Heart right ventricle (tissue), 16 donors: ENCODE data around the gene CELF4. TPM values are rescaled to one million over a fixed set of nuclear protein-coding genes. Genes with fewer than 3 reads are reported as not detected.
A peak's percentile ranks its signal among the peaks of the same experiment; 100 is the strongest.

Experiments
- ATAC-seq, 8 donors: fragments of 200-7000 bp; cut with Tn5 transposase; one replicate each; pipeline ENCODE4 v1.9.1; 2020; ENCODE audit warnings: mild to moderate bottlenecking in 8 of 8, moderate library complexity in 8 of 8, moderate number of reproducible peaks in 1 of 8
- DNase-seq, 2 donors: peaks; one replicate each; pipeline ENCODE4 v3.0.0-alpha.2; 2020
- H3K27ac ChIP-seq, 10 donors: fragments of 200-600 bp; sonication (generic) in 2 of 10; one replicate each; pipeline versions ENCODE4 v1.5.0 to v1.8.0; 2020 to 2022; ENCODE audit warnings: mild to moderate bottlenecking in 3 of 10
- H3K27me3 ChIP-seq, 7 donors: fragments of 200-600 bp; one replicate each; pipeline ENCODE4 v1.8.0; 2021 to 2022; ENCODE audit warnings: mild to moderate bottlenecking in 2 of 7
- H3K36me3 ChIP-seq, 9 donors: fragments of 200-600 bp; sonication (generic) in 1 of 9; one replicate each; pipeline versions ENCODE4 v1.5.0 to v1.8.0; 2020 to 2022; ENCODE audit warnings: mild to moderate bottlenecking in 2 of 9
- H3K4me1 ChIP-seq, 9 donors: fragments of 200-600 bp; sonication (generic) in 1 of 9; one replicate each; pipeline versions ENCODE4 v1.5.0 to v1.8.0; 2020 to 2022; ENCODE audit warnings: mild to moderate bottlenecking in 4 of 9
- H3K4me3 ChIP-seq, 10 donors: fragments of 200-600 bp; sonication (generic) in 2 of 10; one replicate each; pipeline versions ENCODE4 v1.5.0 to v1.8.0; 2020 to 2022; ENCODE audit warnings: mild to moderate bottlenecking in 7 of 10, moderate library complexity in 2 of 10
- H3K9me3 ChIP-seq, 11 donors: fragments of 200-600 bp in 10 of 11; sonication (generic) in 2 of 11; one replicate each; pipeline versions ENCODE4 v1.5.0 to v1.8.0; 2013 to 2022; ENCODE audit warnings: mild to moderate bottlenecking in 2 of 11, control low read depth in 1 of 11, moderate library complexity in 1 of 11
- CTCF ChIP-seq, 9 donors: fragments of 200-600 bp; sonication (generic) in 2 of 9; IDR thresholded peaks; one replicate each; pipeline versions ENCODE4 v1.5.0 to v1.8.0; 2021 to 2022; ENCODE audit warnings: antibody characterized with exemption in 9 of 9, mild to moderate bottlenecking in 5 of 9, moderate library complexity in 1 of 9
- WGBS, 2 donors: extraction: QIAGEN DNeasy Blood & Tissue Kit; methylation state at CpG; one replicate each; pipeline ENCODE4 v1.1.7; 2013; ENCODE audit warnings: inconsistent platforms in 1 of 2; 5-methylcytosine and 5-hydroxymethylcytosine counted together
- intact Hi-C, 10 donors: fragments of 100-400 bp; cut with DNase I; formaldehyde crosslinking; loops; one replicate each; pipeline versions ENCODE4 v1.11.1 to v1.14.2; 2022
- polyA plus RNA-seq, 2 donors: library from polyadenylated mRNA; stranded (reverse); fragments of 200-250 nt; gene quantifications; one replicate each; pipeline ENCODE4 v1.2.3, GENCODE V29; 2013
- total RNA-seq, 10 donors: library from RNA; stranded (reverse); fragmentation: NEBNext Ultra II Directional in 3 of 10; extraction: Animal tissue kit (Norgen Biotek cat#: 25700) in 3 of 10; gene quantifications; one replicate each; pipeline versions ENCODE4 v1.2.1 to v1.2.4, GENCODE V29; 2021 to 2023
- donor health status: Arrhythmogenic right ventricular cardiomyopathy.
- donor health status: ischemic (EF 13 %, LVEDD 7.1; RV severe dilation, severe dysfunction).
- donor health status: healthy with polysubstance abuse.
- donor health status: DM: no; HTN: yes; CAD: no.
- donor health status: DM: no; HTN: no; CAD: no.
- donor health status: ischemic (EF 25% LVEDD 6.9; RV normal size, moderate dysfunction).
- donor health status: ischemic (EF 25% LVEDD 5.7; RV mildly dilated, moderate dysfunction).
- donor health status: healthy.
- donor health status: DM: yes; HTN: yes; CAD: no.
- donor health status: Ischemic cardiomyopathy.
- donor health status: ischemic (EF 35%, LVEDD 5.7; RV mildly dilated, moderate dysfunction).
- donor health status: nonischemic (EF 11% LVEDD 7.7; RV severe dilation, severe dysfunction).
- donor health status: DM: yes; HTN: yes; CAD: no.
- donor health status: PGD.
- donor health status: ischemic (EF 29% LVEDD 5.4; RV normal size, mild dysfunction).
- donor health status: nonischemic (EF 23%, LVEDD 6.1; RV moderate dilation, normal function).

Gene CELF4
- total and polyA plus RNA-seq, 12 donors: 0.07 to 1.2 (median 0.31) TPM; not detected in 1

GRCh38 chr18:37266290-37266689, 299.3 kb downstream of the CELF4 start:
- DNase-seq: no peak
- peak in 1 of 9 donors; percentile 12 for TF ChIP-seq CTCF (IDR thresholded peaks at IDR 0.05)
- ATAC-seq: no peak
- 28 to 31% methylated on average over 13 of the region's 13 CpGs for WGBS, 2 donors
- H3K4me3 ChIP-seq: no peak overlapping the region
- intact Hi-C loops: no loop called here
- H3K36me3 ChIP-seq: no peaks in the 10 kb centered on the region
- peaks cover 0 to 32% (median 16%) of the 10 kb centered on the region in 7 donors for H3K27me3 ChIP-seq
- no peaks in the 10 kb centered on the region for H3K4me1 ChIP-seq
- no peaks in the 10 kb centered on the region for H3K9me3 ChIP-seq
- H3K27ac ChIP-seq: no peak overlapping the region

DNA sequence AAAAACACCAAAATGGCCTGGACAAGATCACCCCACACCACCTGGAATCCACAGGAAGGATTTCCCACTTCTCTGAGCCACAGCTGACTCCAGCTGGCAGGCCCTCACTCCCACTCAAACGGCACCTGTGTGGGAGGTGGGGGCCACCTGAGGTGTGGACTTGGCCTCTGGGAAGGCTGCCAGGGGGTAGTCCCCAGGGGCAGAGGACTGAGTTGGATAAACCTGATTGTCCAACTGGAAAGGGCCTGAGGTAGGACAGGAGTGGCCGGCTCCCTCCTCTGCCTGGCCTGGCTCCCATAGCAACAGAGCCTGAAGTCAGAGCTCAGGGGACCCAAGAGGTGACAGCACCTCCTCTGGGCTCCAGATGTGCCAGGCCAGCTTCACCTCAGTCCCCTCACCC, 300.2 kb downstream of the CELF4 start:
- no peak for TF ChIP-seq CTCF (IDR thresholded peaks at IDR 0.05)
- Histone ChIP-seq H3K27me3 (peaks cover 0 to 32% (median 22%) of the 10 kb centered on the region in 7 donors), H3K27ac (no peak overlapping the region), H3K36me3 (no peaks in the 10 kb centered on the region), H3K9me3 (no peaks in the 10 kb centered on the region), H3K4me3 (no peak overlapping the region), H3K4me1 (no peaks in the 10 kb centered on the region)
- ATAC-seq (no peak), DNase-seq (no peak)
- 43 to 55% methylated on average over 2 of the region's 2 CpGs for WGBS, 2 donors
- intact Hi-C loops: no loop called here

GRCh38 chr18:37264956-37265355, 300.6 kb downstream of the CELF4 start:
- Histone ChIP-seq H3K4me3 (no peak overlapping the region), H3K36me3 (no peaks in the 10 kb centered on the region), H3K9me3 (no peaks in the 10 kb centered on the region), H3K4me1 (no peaks in the 10 kb centered on the region), H3K27ac (no peak overlapping the region), H3K27me3 (peaks cover 0 to 36% (median 23%) of the 10 kb centered on the region in 7 donors)
- ATAC-seq: no peak
- no peak for TF ChIP-seq CTCF (IDR thresholded peaks at IDR 0.05)
- DNase-seq: no peak
- WGBS, 2 donors: 92 to 93% methylated on average over 14 of the region's 14 CpGs
- intact Hi-C loops: no loop called here

GRCh38 chr18:37261988-37262387, 303.6 kb downstream of the CELF4 start:
- intact Hi-C loops: no loop called here
- DNase-seq: no peak
- 88 to 89% methylated on average over 8 of the region's 8 CpGs for WGBS, 2 donors

More at GRCh38 chr18:37261988-37262387, 303.6 kb downstream of the CELF4 start:
- Histone ChIP-seq H3K27ac (no peak overlapping the region), H3K4me3 (no peak overlapping the region), H3K27me3 (peaks cover 0 to 59% (median 36%) of the 10 kb centered on the region in 7 donors), H3K36me3 (no peaks in the 10 kb centered on the region), H3K4me1 (no peaks in the 10 kb centered on the region), H3K9me3 (no peaks in the 10 kb centered on the region)
- no peak for TF ChIP-seq CTCF (IDR thresholded peaks at IDR 0.05)
- ATAC-seq: no peak
